NCI-H69 (cell line): ENCODE data around the gene GAS7.
A peak's percentile ranks its signal among the peaks of the same experiment; 100 is the strongest.

Experiments
- DNase-seq: peaks from one replicate; lab custom pipeline; 2025; lab: John Stamatoyannopoulos, UW

GAS7 gene

DNA sequence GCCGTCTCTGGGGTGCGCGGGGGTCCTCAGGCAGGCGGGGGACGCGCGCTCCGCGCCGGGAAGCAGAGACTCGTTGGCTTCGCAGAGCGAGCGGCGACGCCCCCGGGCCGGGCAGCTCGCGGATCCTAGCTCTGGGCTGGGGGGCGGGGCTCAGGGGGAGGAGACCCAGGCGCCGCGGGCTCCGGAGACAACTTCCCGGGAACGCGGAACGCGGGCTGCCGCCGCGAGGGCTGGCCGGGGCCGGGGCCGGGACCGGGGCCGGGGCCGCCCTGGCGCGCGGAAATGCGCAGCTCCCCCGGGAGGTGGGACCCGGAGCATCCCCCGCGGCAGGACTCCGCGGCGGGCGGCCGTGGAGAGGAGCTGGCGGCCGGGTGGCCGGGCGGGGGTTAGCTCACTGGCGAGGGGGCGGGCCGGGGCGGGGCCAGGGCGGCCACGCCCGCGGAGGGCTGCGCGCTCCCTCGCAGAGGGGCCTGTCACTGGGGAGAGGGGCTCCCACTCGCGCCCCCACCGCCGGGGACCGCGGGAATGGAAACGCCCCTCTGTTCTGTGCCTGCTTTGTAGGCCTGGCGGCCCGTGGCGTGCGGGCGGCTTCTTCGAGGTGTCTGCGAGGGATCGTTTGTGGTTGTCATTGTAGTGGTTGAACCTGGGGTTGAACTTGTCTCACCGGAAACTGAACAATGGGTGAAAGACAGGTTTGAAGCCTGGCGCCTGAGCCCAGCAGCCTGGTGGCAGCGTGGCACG is at the start of gene GAS7:
GAS7 (minus strand) TSS at position 98 of the 741 bp plus-strand sequence.
- peak; percentile 0 for DNase-seq

GRCh38 chr17:10247810-10248209 is 49.4 kb upstream of the GAS7 start:
- no peak for DNase-seq

DNA sequence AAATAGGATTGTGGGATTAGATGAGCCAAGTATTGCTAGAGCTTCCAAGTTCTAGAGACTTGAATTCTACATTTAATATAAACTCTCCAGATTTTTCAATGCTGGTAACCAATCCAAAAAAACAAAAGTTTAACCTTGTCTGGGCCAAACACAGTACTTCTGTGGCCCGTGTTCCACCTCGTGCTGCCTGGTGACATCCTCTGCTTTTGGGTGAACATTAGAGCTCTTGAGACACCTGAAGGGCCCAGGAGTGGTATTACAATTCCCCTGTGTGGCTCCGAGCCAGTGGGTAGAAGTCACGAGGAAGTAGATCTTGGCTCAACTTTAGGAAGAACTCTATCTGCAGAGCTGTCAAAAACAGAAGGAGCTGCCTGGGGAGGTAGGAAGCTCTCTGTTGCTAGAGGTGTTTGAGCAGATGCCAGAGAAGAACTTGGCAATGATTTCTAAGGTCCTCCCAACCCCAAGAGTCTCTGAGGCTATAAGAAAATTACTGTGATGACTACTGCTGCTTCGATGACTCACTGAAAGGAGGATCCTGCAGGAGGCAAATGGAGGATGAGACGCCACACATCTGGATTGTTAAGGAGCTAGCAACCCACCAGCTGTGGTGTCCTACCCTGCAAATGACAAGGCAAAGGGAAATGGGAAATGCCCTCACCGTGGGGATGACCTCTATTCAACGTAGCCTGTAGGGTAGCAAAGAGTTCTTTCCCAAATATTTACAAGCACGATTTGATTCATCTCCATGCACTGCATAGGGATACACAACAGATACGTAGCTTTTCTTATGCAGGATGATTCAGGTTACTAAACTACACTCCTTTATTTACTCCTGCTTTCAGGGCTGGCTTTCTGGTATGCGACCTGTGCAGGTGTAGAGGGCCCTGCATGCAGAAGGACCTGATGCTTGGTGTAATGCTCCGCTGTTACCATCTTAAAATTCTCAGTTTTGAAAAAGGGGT is 45.8 kb upstream of the GAS7 start:
- DNase-seq, result no peak

DNA sequence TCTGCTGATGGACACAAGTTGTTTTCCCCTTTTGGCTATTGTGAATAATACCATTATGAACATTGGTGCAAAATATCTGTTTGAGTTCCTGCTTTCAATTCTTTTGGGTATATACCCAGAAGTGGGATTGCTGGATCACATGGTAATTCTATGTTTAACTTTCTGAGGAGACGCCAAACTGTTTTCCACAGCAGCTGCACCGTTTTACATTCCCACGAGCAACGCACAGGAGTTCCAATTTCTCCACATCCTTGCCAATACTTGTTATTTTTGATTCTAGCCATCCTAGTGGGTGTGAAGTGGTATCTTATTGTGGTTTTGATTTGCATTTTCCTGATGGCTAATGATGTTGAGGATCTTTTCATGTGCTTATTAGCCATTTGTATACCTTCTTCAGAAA is 43.4 kb upstream of the GAS7 start:
- no peak for DNase-seq

- DNase-seq, result no peak
These were observed 40.3 kb upstream of the GAS7 start for GRCh38 chr17:10238661-10239060.

- no peak for DNase-seq
These were observed 35.6 kb upstream of the GAS7 start for GRCh38 chr17:10234033-10234432.

DNA sequence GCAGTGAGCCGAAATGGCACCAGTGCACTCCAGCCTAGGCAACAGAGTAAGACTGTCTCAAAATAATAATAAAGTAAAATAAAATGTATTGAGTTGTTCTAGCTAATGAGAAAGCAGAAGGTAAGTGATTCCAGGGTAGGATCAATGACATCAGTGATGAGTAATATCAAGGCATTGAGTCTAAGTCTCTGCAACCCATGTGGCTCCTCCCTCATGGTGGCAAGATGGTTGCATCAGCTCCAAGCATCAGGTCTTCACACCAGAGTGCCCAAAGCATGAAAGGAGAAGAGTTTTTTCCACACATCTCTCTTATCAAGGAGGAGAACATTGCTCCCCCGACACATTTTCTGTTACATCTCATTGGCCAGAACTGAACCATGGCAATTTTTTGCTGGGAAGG is 34.8 kb upstream of the GAS7 start:
- DNase-seq, result no peak

DNA sequence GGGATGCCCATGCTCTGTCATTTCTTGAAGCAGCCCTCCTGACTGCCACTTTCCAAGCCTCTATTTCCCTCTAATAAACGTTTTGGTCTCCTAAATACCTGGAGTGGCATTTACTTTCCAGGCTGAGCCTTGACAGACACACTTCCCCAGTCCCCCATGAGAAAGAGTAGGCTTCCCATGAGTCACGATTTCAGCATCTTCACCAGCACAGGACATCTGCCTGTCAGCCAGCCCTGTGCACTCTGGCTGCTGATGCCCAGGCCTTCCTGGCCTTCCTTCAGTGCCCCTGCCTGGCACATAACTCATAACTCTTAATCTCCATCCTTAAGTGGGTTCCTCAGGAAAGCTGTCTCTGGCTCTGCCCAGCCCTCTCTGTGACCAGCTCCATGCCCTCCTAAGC is 30.8 kb upstream of the GAS7 start:
- no peak for DNase-seq

DNA sequence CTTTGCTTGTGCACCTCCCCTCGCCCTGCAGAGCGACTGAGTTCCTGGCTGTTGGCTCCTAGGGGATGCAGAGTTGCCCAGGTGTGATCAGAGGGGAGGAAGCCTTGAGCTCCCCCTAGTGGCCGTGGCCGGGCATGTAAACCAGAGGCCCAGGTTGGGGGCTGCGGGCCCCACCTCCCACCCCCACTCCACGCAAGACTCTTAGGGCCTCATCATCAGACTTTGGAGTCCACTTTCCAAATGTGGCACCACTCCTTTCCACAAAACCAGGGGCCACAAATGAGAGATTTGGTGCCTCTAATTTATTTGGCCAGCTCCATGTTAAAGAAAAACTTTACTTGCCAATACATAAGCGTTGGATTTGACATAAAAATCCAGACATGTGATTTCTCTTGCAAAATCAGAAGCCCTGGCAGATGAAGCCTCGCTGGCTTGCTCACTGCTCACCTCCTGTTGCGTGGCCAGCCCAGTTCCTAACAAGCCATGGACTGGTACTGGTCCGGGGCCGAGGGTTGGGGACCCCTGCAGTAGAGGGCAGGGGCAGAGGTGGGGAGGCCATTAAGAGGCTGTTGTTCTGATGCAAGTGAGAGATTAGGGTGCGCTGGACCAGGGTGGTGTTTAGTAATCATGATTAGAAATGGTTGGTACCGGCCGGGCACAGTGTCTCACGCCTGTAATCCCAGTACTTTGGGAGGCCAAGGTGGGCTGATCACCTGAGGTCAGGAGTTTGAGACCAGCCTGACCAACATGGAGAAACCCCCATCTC is 28.7 kb upstream of the GAS7 start:
- DNase-seq, result no peak

- DNase-seq, result no peak
These were observed 26.3 kb upstream of the GAS7 start for GRCh38 chr17:10224582-10225195.

- no peak for DNase-seq
These were observed 20.8 kb upstream of the GAS7 start for GRCh38 chr17:10219193-10219592.

- no peak for DNase-seq
These were observed 19.5 kb upstream of the GAS7 start for GRCh38 chr17:10217916-10218315.

DNA sequence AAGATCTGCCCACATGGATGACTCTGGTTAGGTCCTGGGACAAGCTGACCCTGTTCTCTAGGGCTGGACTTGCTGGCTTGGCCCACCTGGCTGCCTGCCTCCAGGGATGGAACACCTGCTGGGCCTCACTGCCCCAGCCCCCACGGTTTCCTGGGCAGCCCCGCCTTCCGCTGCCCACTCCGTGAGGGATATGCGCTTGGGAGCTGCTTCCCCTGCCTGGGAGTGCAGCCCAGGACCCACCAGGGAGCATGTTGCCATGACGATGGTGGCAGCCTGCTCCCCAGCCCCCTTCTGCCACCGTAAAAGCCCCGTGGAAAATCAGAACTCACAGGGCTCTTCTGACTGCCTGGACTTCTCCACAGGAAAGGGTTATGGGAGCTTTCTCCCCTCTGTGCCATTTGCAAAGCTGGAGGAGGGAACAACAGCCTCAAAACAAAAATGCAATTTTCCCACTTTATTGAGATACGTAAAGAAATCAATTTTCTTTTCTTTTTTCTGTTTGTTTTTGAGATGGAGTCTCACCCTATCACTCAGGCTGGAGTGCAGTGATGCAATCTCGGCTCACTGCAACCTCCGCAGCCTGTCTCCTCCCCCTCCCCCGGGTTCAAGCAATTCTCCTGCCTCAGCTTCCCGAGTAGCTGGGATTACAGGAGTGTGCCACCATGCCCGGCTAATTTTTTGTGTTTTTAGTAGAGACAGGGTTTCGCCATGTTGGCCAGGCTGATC is 18.0 kb upstream of the GAS7 start:
- DNase-seq, result no peak

DNA sequence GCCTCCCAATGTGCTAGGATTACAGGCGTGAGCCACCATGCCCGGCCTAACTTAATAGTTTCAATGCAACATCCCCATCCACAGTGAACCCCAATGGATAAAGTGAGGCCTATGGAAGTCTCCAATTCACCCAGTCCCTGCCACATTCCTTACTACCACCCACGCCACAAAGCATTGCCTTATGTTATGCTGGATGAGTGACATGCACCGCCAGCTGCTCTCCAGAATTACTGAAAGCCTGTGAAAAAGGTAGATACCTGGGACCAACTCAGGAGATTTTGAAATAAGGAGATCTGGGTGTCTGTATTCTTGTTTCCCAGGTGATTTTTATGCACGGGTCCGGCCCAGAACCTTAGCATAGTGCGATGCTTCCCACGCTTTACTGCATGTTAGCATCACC is 16.9 kb upstream of the GAS7 start:
- DNase-seq, result no peak

- no peak for DNase-seq
These were observed 13.3 kb upstream of the GAS7 start for GRCh38 chr17:10211666-10212065.

DNA sequence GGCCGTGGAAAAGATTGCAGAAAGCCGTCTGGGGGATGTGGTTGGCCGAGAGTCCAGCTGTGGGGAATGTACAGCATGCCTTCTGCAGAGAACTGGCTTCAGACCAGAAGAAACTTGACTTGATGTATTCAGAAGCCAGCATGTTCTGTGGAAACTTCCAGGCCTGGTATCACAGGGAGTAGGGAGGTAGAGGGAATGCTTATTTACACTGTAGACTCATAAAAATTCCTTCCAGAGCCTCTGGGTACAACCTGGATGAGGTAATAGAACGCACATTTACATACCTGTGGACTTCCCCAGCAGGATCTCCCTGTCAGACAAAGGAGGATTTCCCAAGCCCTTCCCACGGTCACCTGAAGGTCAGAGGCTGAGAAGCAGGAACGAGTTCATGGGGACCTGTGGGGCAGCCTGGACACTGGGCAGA is 11.8 kb upstream of the GAS7 start:
- DNase-seq, result no peak

DNA sequence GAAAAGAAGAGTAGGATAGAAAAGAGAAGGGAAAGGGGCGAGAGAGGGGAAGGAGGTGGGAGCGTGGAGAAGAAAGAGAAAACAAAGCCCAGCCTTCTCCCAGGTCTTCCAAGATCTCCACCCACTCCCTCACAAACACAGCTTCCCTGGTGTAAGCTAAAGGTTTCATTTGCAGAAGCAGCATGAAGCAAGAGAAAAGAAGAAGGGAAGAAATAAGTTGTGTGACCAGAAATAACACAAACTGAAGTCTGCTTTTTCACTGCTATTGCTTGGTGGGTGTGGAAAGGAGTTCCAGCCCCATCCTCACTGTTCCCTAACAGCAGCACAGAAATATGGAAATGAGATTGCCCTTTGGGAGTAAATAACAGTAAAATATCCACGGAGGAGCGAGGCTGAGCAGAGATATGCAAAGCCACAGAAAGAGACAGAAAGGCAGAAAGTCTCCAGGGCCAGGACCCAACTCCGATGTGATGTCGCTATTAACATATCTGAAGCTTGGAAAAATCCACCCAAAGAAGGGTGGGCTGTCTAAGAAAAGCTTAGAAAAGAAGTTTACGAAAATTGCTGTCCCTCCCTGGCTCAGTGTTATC is 10.3 kb upstream of the GAS7 start:
- DNase-seq, result no peak

DNA sequence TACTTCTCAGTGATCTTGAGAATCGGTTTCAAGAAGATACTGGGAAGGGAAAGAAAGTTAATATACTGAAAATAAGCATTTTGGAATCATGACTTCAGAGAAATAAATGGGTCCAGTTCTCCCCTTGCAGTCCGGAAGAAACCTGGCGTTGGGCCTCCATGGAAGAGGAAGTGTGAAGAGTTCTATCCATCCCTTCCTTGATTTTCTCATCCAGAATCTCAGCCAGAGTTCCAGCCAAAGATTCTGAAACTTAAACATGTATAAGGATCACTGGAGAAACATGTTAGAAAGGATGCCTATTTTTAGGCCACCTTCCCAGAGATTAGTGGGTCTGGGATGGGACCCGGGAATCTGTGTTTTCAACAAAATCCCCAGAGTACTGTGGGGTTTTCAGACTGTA is 8.7 kb upstream of the GAS7 start:
- no peak for DNase-seq

- no peak for DNase-seq
These were observed 7.3 kb upstream of the GAS7 start for GRCh38 chr17:10205549-10206185.

DNA sequence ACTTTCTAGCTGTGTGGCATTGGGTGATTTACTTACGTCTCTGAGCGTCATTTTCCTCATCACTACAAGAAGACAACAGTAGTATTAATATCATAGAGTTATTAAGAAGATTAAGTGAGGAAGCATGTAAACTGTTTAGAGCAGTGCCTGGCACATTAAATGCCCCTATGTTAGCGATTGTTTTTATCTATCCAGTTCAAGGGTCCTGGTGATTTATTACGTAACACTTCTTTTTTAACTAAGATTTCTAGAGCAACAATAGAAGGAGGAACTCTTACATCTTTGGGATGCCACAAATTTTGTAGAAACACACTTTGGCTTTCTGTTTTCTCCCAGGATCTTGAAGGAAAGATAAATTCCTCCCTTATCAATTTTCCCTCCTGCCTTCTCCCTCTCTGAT is 3.3 kb upstream of the GAS7 start:
- DNase-seq, result no peak
